HG02852 (cell line): Measurements from ENCODE around the gene RB1.

ENCODE experiments used
- ATAC-seq: cut with Tn5 transposase; IDR thresholded peaks from one replicate; pipeline ENCODE4 v1.9.1; 2021; ENCODE audit warnings: mild to moderate bottlenecking, moderate library complexity; ENCODE audit not compliant: unreplicated experiment

The RB1 gene

GRCh38 chr13:48492470-48493065, 189.0 kb downstream of the RB1 start:
- ATAC-seq: peak; percentile 81

- ATAC-seq: no peak
These were observed 189.7 kb downstream of the RB1 start for GRCh38 chr13:48493066-48493765.

- ATAC-seq: no peak
These were observed 190.3 kb downstream of the RB1 start for GRCh38 chr13:48493851-48494250.

GRCh38 chr13:48494874-48495273, 191.3 kb downstream of the RB1 start:
- no peak for ATAC-seq

GRCh38 chr13:48496271-48497161, 193.0 kb downstream of the RB1 start:
- ATAC-seq: no peak

- no peak for ATAC-seq
These were observed 194.1 kb downstream of the RB1 start for GRCh38 chr13:48497669-48498068.

- peak; percentile 40 for ATAC-seq
These were observed 197.2 kb downstream of the RB1 start for GRCh38 chr13:48500652-48501197.

GRCh38 chr13:48501705-48502104, 198.2 kb downstream of the RB1 start:
- peak; percentile 30 for ATAC-seq

- no peak for ATAC-seq
These were observed 199.2 kb downstream of the RB1 start for GRCh38 chr13:48502601-48503319.

GRCh38 chr13:48504606-48505005, 201.1 kb downstream of the RB1 start:
- no peak for ATAC-seq

GRCh38 chr13:48505012-48505411, 201.5 kb downstream of the RB1 start:
- no peak for ATAC-seq

- peak; percentile 87 for ATAC-seq
These were observed 202.1 kb downstream of the RB1 start for GRCh38 chr13:48505597-48506091.

- ATAC-seq: peak; percentile 29
These were observed 202.6 kb downstream of the RB1 start for GRCh38 chr13:48506092-48506701.

GRCh38 chr13:48507021-48507420, 203.5 kb downstream of the RB1 start:
- ATAC-seq: no peak

GRCh38 chr13:48508011-48508410, 204.5 kb downstream of the RB1 start:
- no peak for ATAC-seq

GRCh38 chr13:48510698-48511097, 207.1 kb downstream of the RB1 start:
- no peak for ATAC-seq

- ATAC-seq: no peak
These were observed 208.2 kb downstream of the RB1 start for GRCh38 chr13:48511621-48512230.

GRCh38 chr13:48514793-48515192, 211.2 kb downstream of the RB1 start:
- ATAC-seq: no peak

- no peak for ATAC-seq
These were observed 212.2 kb downstream of the RB1 start for GRCh38 chr13:48515732-48516131.

GRCh38 chr13:48518083-48518482, 214.5 kb downstream of the RB1 start:
- ATAC-seq: no peak
